Cerebellar nuclear complex (tissue), 1 donor: Measurements from ENCODE around the gene METTL22.

Source experiments
- DNase-seq, 2 experiments: peaks; one replicate each; lab custom pipeline; 2025; lab: John Stamatoyannopoulos, UW

METTL22 gene

DNA sequence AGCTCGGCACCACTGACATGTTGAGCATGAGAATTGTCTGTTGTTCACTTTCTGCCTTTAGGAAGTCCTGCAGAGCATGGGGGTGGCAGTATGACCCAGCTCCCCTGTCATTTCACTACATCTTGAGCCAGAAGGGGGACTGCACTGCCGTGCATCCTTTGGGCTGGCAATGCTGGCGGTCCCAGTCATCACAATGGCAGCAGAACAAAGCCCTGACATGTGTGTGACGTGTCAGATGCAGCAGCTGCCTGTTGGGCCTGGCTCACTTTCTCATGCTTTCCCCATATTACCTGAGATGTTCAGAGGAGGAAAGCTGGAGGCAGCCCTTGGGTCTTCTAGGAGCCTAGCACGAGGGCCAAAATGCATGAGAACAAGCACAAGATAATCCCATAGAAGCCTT is 46.6 kb downstream of the METTL22 start:
- DNase-seq: no peak

DNA sequence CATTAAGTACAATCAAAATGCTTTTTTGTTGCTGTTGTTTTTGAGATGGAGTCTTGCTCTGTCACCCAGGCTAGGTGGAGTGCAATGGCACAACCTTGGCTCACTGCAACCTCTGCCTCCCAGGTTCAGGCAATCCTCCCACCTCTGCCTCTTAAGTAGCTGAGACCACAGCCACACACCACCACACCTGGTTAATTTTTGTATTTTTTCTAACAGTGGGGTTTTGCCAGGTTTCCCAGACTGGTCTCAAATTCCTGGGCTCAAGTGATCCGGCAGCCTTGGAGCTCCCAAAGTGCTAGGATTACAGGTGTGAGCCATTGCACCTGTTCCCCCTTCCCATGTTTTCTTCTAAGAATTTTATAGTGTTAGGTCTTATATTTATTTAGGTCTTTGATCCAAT is 48.0 kb downstream of the METTL22 start:
- DNase-seq: no peak

DNA sequence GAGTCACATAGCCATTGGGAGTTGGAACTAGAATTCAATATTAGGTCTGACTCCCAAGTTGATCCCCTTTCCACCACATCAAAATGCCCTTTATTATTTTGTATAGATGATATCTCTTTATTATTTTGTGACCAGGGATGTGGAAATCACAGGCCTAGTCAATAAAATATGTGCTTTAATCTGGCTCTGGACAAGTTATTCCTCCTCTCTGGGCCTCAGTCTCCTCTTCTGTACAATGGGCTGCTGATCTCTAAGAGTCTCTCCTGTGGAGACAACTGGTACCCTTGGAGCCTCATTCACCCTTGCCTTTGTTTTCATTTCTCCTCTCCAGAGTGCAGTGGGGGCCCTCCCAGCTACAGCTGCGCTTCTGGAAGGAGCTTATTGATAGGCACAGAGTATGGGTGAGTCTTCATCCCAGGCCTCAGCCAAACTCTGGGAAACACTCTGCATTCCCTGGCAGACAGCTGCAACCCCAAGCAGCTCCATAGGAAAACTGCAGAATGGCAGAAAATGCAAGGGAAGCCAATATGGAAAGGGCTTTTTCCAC is 48.6 kb downstream of the METTL22 start:
- no peak for DNase-seq

DNA sequence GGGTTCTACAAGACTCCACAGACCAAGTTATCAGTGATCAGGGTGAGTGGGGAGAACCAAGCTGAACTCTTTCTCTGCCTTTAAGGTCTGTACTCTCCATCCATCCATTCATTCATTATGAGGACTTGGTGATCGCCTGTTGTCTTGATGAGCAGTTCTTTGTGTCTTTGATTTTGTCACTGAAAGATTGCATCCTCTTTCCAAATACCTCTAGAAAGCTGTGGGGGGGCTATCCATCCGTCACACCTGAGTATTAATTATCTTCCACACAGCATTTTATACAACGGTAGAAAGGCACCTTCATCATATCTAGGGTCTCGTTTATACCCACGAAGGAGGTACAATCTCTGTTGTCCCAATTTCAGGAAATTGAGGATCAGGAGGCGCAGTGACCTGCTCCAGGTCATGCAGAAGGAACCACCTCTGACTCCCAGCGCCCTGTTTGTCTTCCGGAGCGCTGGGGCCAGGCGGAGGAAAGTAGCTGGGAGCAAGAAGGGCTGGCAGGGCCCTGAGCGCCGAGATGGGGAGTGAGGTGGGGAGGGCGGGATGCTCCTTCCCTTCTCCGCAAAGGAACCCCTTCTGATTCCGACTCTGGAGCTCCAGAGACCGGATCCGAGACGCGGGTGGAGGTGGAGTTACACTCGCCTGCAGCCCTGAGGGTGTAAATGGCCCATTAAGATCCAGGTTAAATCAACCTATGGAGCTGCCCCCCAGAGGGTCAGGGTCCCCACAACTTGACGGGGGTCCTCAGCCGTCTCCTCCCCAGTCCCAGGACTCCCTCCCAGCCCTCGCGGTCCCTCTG is 52.3 kb downstream of the METTL22 start:
- DNase-seq: no peak

DNA sequence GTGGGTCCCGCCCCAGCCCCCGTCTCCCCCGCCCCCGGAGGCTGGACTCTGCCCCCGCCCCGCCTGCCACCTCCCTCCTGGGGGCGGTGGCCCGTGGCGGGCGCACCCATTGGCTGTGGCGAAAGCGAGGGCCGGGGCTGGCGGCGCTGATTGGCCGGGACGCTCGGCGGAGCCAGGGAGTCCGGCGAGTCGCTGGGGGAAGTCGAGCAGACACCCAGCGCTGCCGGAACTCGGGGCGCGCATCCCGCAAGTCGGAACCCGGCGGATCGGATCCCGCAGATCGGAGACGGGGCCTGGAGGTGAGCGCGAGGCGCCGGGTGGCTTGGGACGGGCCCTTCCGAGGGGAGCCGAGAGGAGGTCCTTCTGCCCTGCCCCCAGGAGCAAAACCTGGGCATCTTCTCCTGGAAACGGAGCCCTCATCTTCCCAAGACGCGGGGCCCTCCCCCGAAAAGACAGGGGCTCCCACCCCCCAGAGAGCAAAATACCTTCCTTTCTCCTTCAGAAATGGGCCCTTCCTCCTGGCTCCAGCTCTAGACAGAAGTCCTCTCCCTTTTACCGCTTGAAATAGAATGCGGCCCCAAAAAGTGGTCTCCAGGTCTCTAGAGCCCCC is 53.0 kb downstream of the METTL22 start, which contains the start of gene ABAT:
Gene ABAT, plus strand, starts transcription at position 205 of the 610 bp plus-strand sequence. CDS start 61,123 bp downstream, outside the sequence.
- peak; percentile 39 to 75 for DNase-seq

DNA sequence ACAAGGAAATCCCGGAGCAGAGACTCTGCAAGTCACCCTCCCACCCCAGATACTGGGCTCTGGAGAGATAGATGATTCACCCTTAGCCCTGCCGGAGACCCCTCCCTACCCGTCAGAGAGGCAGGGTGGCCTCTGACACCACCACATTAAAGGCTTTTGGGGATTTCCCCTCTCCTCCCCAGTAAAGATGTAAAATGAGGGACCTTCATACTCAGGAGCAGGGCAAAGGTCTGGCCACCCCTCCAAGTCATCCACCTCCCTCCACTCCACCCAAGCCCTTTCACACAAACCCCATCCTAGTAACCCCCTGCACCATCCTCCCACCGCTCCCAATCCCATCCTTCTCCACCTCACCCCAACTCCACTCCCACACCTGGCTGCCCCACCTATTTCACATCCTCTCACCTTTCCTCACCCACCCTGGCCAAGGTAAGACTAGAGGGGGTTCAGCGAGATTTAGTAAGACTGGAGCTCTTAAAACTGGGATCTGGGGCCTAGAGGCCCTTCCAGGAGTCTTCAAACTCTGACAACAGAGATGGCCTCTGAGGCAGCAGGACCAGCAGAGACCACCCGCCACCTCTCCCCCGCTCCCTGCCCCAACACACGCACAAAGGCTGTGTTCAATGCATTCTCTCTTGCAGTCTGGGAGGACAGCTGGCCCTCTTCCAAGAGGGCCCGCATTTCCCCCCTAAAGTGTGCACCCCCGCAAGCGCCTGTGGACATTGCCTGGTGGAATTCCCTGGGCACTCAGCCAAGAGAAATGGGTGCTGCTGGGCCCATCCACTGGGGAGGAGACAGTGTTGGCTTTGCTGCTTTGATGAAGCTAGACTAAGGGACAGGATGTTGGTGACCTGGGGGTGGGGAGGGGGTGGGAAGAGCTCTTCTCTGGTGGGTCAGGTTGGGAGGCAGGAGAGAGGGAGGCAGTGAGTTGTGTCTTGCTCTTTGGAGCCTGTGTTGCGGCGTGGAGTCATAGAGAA is 54.0 kb downstream of the METTL22 start:
- DNase-seq: no peak

DNA sequence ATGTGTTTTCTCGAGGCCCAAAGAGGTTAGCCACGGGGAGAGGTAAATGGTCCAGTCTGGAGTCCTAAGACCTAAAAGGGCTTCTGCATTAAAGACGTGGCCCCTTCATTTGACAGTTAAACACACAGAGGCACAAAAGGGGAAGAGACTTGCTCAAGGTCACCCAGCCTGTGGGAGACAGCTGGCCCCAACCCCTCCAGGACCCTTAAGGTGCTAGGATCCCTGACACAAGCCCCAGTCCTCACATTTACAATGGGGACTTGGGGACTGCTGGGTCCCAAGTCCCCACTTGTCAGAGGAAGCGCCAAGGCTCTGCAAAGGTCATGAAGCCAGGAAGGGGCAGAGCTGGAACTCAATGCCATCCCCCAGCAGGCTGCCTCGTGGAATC is 54.7 kb downstream of the METTL22 start:
- DNase-seq: no peak

DNA sequence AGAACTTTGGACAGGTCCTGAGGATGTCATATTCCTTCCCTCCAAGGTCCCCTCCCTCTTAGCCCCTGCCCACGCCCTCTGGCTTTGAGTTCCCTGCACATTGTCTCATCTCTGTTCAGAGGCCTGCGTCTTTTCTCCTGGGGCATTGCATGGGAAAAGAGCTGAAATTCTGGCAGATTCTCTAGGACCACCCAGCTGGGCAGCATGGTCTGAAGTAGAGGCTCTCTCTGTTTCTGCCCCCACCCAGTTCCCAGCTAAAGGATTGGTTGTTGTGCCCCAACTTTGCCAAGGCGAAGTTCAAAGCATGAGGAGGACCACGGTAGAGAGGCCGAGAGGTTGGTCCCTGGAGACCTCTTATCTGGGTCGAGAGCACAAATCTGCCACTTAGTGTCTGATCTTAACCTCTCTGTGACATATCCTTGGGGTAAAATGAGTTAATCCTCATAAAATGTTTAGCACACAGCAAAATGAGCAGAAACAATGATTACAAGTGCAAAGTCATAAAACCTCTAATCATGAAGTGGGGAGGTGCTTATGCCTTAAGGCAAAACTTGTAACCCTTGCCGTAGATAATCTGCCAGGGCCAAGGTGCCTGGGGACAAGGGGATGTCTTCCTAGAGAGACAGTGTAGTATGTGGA is 55.4 kb downstream of the METTL22 start:
- DNase-seq: no peak

DNA sequence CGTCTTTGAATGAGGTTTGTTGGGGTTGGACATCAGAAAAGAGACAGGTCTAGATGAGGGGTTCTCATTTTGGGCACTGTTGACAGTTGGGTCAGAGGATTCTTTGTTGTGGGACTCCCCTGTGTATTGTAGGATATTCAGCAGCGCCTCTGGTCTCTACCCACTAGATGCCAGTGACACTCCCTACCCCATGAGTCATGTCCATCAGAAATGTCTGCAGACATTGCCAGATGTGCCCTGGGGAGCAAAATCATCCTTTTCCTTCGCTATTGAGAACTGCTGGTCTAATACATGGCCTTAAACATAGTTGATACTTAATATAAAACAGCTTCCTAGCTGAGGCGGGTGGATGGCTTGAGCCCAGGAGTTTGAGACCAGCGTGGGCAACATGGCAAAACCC is 56.0 kb downstream of the METTL22 start:
- no peak for DNase-seq

DNA sequence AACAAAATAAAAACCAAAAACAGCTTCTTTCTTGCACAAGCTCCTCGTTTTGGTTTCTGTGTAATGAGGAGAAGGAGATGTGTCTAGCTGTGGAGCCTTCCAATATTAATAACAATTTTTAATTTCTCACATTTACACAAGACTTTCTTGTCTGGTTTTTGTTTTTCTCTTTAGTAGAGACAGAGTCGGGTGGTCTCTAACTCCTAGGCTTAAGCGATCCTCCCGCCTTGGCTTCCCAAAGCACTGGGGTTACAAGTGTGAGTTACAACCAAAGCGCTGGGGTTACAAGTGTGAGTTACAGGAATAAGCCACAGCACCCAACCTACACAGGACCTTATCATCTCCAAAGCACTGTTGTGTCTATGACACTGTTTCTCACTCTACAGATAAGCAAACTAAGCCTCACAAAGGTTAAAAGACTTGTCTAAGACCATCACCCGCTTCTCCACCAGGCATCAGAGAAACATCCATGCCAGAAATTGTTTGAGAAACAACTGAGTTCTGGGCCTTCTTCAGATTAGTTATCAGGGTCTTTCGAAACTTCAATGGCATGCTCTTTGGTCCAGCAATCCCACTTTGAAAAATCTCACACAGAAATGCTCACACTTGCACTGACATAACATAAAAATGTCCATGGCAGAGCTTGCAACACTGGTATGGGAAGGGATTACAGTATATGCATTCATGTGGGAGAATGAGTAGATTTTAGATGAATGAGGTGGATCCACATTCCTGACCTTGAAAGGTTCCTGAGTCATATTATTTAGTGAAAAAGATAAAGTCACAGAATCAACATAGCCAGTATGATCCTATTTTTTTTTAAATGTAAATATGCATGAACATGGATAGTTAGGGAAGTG is 56.8 kb downstream of the METTL22 start:
- no peak for DNase-seq

DNA sequence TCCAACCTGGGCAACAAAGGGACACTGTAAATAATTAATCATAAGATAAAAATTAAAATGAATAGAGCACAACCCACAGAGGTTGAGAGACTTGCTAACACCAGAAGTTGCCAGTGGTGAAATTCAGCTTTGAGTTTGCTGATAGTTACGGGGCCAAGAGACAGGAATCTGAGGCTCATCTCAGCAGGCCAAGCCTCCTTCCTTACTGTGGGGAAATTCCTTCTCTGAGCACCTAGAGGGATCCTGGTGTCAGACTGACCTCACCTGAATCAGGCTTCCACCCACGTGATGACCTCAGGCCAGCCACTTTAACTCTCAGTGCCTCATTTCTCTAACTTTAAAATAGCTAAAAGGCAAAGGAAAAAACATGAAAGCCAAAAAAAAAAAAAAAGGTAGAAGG is 57.7 kb downstream of the METTL22 start:
- no peak for DNase-seq

DNA sequence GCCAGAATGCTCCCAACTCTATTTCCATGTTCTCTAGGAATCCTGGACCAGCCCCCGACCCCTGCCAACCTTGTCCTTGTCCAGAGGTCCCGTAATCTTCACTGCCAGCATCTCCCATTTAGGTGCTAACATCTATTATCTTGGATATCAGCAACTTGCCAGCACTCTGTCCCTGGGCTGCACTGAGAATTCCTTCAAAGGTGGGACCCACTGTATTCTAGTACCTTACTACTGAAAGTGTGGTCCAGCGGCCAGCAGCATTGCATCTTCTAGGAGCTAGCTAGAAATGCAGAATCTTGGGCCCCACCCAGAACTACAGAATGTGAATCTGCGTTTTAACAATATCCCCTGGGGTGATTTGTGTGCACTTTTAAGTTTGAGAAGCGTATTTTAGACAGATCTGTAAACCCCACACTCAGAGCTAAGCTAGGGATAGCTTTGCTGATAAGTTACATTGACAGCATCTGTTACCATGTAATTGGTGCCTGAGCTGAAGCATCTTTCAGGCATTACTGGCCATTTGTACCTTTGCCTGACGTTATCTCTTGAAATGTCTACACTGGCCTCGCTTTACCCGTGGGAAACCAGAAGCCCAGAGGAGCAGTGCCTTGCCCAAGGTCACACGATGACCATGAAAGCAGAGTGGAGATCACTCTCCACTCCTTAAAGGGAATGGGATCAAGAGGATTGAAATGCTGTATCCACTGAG is 61.2 kb downstream of the METTL22 start:
- DNase-seq: no peak

DNA sequence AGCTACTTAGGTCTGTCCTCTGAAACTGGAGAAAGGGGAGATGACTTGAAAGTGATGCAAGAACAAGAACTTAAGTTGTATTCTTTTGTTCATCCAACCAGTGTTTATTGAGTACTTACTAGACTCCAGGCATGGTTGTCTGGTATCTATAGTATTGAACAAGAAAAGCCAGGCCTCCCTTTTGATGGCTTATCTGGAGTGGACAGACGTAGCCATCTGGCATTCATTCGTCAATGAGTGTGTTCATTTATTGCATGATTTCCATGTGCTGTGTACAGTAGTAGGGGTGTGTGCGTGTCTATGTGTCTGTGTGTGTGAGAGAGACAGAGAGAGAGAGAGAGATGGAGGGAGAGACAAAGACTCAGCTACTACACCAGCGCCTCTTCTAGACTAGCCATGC is 62.1 kb downstream of the METTL22 start:
- DNase-seq: no peak

DNA sequence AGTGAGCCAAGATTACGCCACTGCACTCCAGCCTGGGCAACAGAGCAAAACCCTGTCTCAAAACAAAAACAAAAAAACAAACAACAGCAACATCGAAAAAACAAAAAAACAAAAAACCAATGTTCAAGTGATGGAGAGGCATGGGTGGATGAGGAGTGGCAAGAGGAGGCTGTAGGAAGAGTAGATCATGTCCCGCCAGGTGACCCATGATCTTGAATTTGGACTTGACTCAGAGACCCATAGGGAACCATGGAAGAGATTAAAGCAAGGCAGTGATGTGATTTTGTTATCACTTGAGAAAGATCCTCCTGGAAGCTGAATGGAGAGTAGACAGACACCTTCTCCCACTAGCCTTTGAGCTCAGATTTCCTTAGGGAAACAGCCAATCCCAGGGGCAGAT is 64.1 kb downstream of the METTL22 start:
- DNase-seq: no peak

DNA sequence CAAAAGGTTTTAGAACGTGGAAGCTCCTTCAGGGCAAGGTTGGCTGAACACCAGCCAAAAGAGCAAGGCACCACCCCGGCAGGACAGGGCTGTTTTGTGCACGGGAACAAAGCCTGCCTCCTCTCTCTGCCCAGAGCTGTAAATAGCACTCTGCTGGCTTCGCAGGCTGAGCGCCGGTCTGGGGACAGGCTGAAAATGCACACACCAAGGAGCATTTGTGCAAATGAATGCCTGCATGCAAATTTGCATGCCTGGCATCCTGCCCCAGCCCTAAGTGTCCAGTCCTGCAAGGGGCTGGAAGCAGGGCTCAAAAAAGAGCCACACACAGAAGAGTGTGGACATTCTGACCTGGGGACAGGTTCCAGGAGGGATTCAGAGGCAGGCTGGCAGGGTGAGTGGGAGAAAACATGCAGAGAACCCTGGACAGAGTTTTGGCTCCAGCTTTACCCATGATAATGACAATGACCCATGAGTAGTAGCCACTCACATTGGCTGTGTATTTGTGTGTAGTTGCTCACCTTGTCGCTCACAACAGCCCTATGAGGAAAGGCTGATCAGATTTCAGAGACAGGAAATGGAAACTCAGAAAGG is 64.6 kb downstream of the METTL22 start:
- peak; percentile 45 to 89 for DNase-seq

DNA sequence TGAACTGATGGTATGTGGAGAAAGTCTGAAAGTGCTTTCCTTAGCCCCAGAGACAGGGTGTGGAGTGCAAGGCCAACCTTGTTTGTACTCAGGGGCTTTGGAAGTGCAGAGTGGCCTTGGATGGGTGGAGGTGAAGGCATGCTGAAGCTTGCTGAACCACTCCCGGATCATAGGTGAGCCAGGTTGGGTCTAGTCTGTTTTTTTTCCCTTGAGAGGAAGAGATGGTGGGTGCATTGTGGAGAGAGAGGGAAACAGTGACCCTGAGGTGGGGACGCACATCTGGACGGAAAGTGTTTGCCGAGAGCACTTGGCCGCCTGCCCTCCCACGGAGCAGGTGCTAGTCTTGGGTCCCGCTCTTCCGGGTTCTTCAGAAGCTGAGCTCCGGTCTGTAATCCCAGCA is 65.4 kb downstream of the METTL22 start:
- no peak for DNase-seq

DNA sequence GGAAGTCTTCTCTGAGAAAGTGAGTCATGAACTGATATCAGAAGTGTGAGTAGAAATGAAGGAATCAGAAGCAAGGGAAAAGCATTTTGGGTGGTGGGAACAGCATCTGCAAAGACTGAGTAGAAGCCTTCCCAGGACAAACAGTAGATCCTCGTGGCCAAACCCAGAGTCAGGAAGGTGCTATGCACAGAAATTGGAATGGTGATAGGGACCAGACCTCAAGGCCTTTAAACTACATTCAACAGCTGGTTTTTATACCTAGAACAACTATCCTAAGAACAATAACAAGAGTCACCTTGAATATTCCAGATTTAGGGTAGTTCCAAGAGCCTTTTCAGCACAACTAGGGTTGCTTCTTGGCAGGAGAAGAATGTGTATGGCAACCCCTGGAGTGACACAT is 68.2 kb downstream of the METTL22 start:
- no peak for DNase-seq

DNA sequence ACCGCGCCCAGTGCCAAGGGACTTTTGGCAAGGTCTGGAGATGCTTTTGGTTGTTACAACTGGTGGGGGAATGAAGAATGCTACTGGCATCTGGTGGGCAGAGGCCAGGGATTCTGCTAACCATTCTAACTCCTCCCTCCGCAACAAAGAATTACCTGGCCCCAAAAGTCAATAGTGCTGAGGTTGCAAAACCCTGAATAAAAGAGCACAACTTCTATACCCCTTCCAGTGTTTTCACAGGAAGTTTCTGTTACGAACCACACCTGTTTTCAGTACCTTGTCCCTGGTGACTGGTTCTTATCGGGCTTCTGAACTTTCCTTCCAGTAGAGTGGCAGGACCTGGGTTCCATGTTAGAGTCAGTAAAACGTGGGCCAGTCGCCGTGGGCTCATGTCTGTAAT is 70.2 kb downstream of the METTL22 start:
- DNase-seq: no peak
